SU-DHL-6 (cell line): ENCODE results near the gene ARVCF.

Experiments used
- H2AFZ ChIP-seq: fragments of 200-600 bp; sonication (generic); 2 replicates; pipeline ENCODE4 v1.6.1; 2014; ENCODE audit warnings: low read depth, mild to moderate bottlenecking, moderate library complexity, mixed read lengths, antibody characterized with exemption, low read length; ENCODE audit not compliant: severe bottlenecking
- H3F3A ChIP-seq: fragments of 200-600 bp; shearing (Covaris generic); 2 replicates; pipeline ENCODE4 v1.6.0; 2016; ENCODE audit warnings: antibody characterized with exemption, mild to moderate bottlenecking; ENCODE audit not compliant: insufficient read depth
- H3K27ac ChIP-seq: fragments of 200-600 bp; sonication (generic); 2 replicates; pipeline ENCODE4 v1.5.1; 2016; ENCODE audit warnings: low read depth, mild to moderate bottlenecking, low read length, moderate library complexity, mixed read lengths
- H3K27me3 ChIP-seq: fragments of 200-600 bp; sonication (generic), shearing (Covaris generic); 2 replicates; pipeline ENCODE4 v1.6.0; 2014; ENCODE audit warnings: mild to moderate bottlenecking, low read length
- H3K36me3 ChIP-seq: fragments of 200-600 bp; sonication (generic); 2 replicates; pipeline ENCODE4 v1.6.1; 2014; ENCODE audit warnings: mild to moderate bottlenecking, low read length, mixed read lengths
- H3K4me2 ChIP-seq: fragments of 300-600, 200-600 bp; shearing (Covaris generic), sonication (generic); 2 replicates; pipeline ENCODE4 v1.6.0; 2014; ENCODE audit warnings: low read length, low read depth, mild to moderate bottlenecking; ENCODE audit not compliant: poor library complexity, severe bottlenecking
- H3K4me3 ChIP-seq: fragments of 200-600 bp; sonication (generic); 2 replicates; pipeline ENCODE4 v1.5.1; 2014; ENCODE audit warnings: antibody characterized with exemption, low read length, mild to moderate bottlenecking, mixed read lengths; ENCODE audit not compliant: insufficient read depth, poor library complexity, severe bottlenecking
- H3K79me2 ChIP-seq: fragments of 200-600 bp; sonication (generic); 2 replicates; pipeline ENCODE4 v1.6.1; 2014; ENCODE audit warnings: mild to moderate bottlenecking, low read length, moderate library complexity; ENCODE audit not compliant: insufficient read depth
- H3K9ac ChIP-seq: fragments of 200-600 bp; sonication (generic); 2 replicates; pipeline ENCODE4 v1.7.0; 2014; ENCODE audit warnings: mild to moderate bottlenecking, low read length
- H3K9me2 ChIP-seq: fragments of 200-600 bp; sonication (generic); replicated peaks from 2 replicates; pipeline ENCODE4 v1.6.1; 2014; ENCODE audit warnings: low read length; ENCODE audit not compliant: insufficient read depth
- H3K9me3 ChIP-seq: fragments of 200-600 bp; sonication (generic); 2 replicates; pipeline ENCODE4 v1.6.1; 2014; ENCODE audit warnings: low read length, mixed read lengths; ENCODE audit not compliant: insufficient read depth
- H4K20me1 ChIP-seq: fragments of 200-600 bp; sonication (generic); 2 replicates; pipeline ENCODE4 v1.6.1; 2014; ENCODE audit warnings: low read depth, mild to moderate bottlenecking, antibody characterized with exemption, low read length, moderate library complexity, mixed read lengths
- CTCF ChIP-seq: fragments of 200-600 bp; sonication (generic); IDR thresholded peaks from one replicate; pipeline ENCODE4 v1.5.1; 2017; ENCODE audit warnings: antibody characterized with exemption, mild to moderate bottlenecking, low read length, moderate library complexity; ENCODE audit not compliant: insufficient read depth, poor library complexity, severe bottlenecking
- EZH2phosphoT487 ChIP-seq: fragments of 200-600 bp; sonication (generic), shearing (Covaris generic); conservative IDR thresholded peaks from 2 replicates; pipeline ENCODE4 v1.6.1; 2018; ENCODE audit warnings: mild to moderate bottlenecking, antibody characterized with exemption, low read length, moderate library complexity, mixed read lengths

Gene ARVCF

GRCh38 chr22:19978748-19979147 lies 37.9 kb downstream of the ARVCF start:
- no peak for TF ChIP-seq CTCF
- Histone ChIP-seq H3K9me3 (no peaks in the 10 kb centered on the region), H3K79me2 (no peaks in the 10 kb centered on the region), H3K27ac (no peak overlapping the region), H3F3A (no peaks in the 10 kb centered on the region), H3K4me2 (no peak overlapping the region), H3K36me3 (no peaks in the 10 kb centered on the region), H4K20me1 (no peaks in the 10 kb centered on the region), H3K27me3 (no peaks in the 10 kb centered on the region), H3K4me3 (no peak overlapping the region), H3K9ac (no peak overlapping the region), H3K9me2 (no peaks in the 10 kb centered on the region), H2AFZ (no peak overlapping the region)

- Histone ChIP-seq H3K4me2 (no peak overlapping the region), H3F3A (no peaks in the 10 kb centered on the region), H3K36me3 (no peaks in the 10 kb centered on the region), H3K27ac (no peak overlapping the region), H3K4me3 (no peak overlapping the region), H3K27me3 (no peaks in the 10 kb centered on the region), H2AFZ (no peak overlapping the region), H3K9me3 (no peaks in the 10 kb centered on the region), H4K20me1 (no peaks in the 10 kb centered on the region), H3K9me2 (no peaks in the 10 kb centered on the region), H3K79me2 (no peaks in the 10 kb centered on the region), H3K9ac (no peak overlapping the region)
- no peak for TF ChIP-seq CTCF
- TF ChIP-seq EZH2phosphoT487, result no peak
Measured at GRCh38 chr22:19977296-19978243, 39.1 kb downstream of the ARVCF start.

- Histone ChIP-seq H4K20me1 (no peaks in the 10 kb centered on the region), H3K4me2 (no peak overlapping the region), H3K27me3 (no peaks in the 10 kb centered on the region), H3K27ac (no peak overlapping the region), H3K9ac (no peak overlapping the region), H3K4me3 (no peak overlapping the region), H3K9me3 (no peaks in the 10 kb centered on the region), H3K9me2 (no peaks in the 10 kb centered on the region), H3K79me2 (no peaks in the 10 kb centered on the region), H2AFZ (no peak overlapping the region), H3F3A (no peaks in the 10 kb centered on the region), H3K36me3 (no peaks in the 10 kb centered on the region)
- TF ChIP-seq EZH2phosphoT487 (no peak), CTCF (no peak)
Measured at GRCh38 chr22:19976671-19977070, 40.0 kb downstream of the ARVCF start.
